Sigmoid colon (tissue), 7 donors: ENCODE measurements around the gene MARCHF5. TPM values are rescaled to one million over a fixed set of nuclear protein-coding genes. Genes with fewer than 3 reads are reported as not detected.
"Not testable (repeated sequence)": the region's sequence is repeated elsewhere in the genome, so short reads cannot be mapped to it uniquely, and the experiment has no call there.

Source experiments
- DNase-seq: peaks from one replicate; pipeline ENCODE4 v3.0.0-alpha.2; 2019
- H3K27ac ChIP-seq, 4 donors: fragments of 200-600 bp; sonication (generic); one replicate each; pipeline ENCODE4 v1.5.1; 2016 to 2019; ENCODE audit warnings: mild to moderate bottlenecking in 1 of 4
- H3K27me3 ChIP-seq, 3 donors: fragments of 200-600 bp; sonication (generic); one replicate each; pipeline ENCODE4 v1.5.1; 2019; ENCODE audit warnings: mild to moderate bottlenecking in 1 of 3
- H3K36me3 ChIP-seq, 4 donors: fragments of 200-600 bp; sonication (generic); one replicate each; pipeline ENCODE4 v1.5.1; 2016 to 2019
- H3K4me1 ChIP-seq, 4 donors: fragments of 200-600 bp; sonication (generic); one replicate each; pipeline ENCODE4 v1.5.1; 2017 to 2019
- H3K4me3 ChIP-seq, 4 donors: fragments of 200-600 bp; sonication (generic); one replicate each; pipeline ENCODE4 v1.5.1; 2017 to 2019; ENCODE audit warnings: mild to moderate bottlenecking in 2 of 4, moderate library complexity in 1 of 4
- H3K9me3 ChIP-seq, 4 donors: fragments of 200-600 bp in 3 of 4; sonication (generic) in 3 of 4; one replicate each; pipeline versions ENCODE4 v1.5.1 to v1.6.1; 2013 to 2019
- POLR2A ChIP-seq, 2 donors: fragments of 450-650 bp; IDR thresholded peaks; one replicate each; pipeline ENCODE4 v1.6.1; 2016; ENCODE audit warnings: antibody characterized with exemption in 2 of 2, mild to moderate bottlenecking in 2 of 2, moderate library complexity in 2 of 2
- POLR2AphosphoS5 ChIP-seq, 4 donors: sonication (generic); formaldehyde crosslinking; IDR thresholded peaks; one replicate each; pipeline ENCODE4 v1.6.1; 2017; ENCODE audit warnings: antibody characterized with exemption in 4 of 4
- WGBS, 2 donors: extraction: QIAGEN DNeasy Blood & Tissue Kit; methylation state at CpG; one replicate each; pipeline ENCODE4 v1.1.7; 2013; 5-methylcytosine and 5-hydroxymethylcytosine counted together
- intact Hi-C: fragments of 100-400 bp; cut with DNase I; formaldehyde crosslinking; loops from one replicate; pipeline ENCODE4 v1.15.1; 2023
- polyA plus RNA-seq, 3 donors: library from polyadenylated mRNA; stranded (reverse); fragments of 200-250 nt; gene quantifications; one replicate each; pipeline ENCODE4 v1.2.3, GENCODE V29; 2013
- small RNA-seq, 3 donors: library from RNA; depleted of rRNA; stranded (forward); fragments of <200 nt; gene quantifications; one replicate each; pipeline ENCODE3, GENCODE V24; 2016
- total RNA-seq, 4 donors: library from RNA; depleted of rRNA; stranded (reverse); fragments of >200 nt; gene quantifications; one replicate each; pipeline ENCODE4 v1.1.0, GENCODE V29; 2016
- donor health status: healthy with polysubstance abuse.
- donor health status: Bipolar disorder and iron deficiency.
- donor health status: healthy.

The MARCHF5 gene
- total and polyA plus RNA-seq, 7 donors = 9.5 to 30.5 (median 19.0) TPM

GRCh38 chr10:92395271-92395670, 104.3 kb downstream of the MARCHF5 start:
- H3K27ac ChIP-seq = no peak overlapping the region
- H3K36me3 ChIP-seq = no peaks in the 10 kb centered on the region
- intact Hi-C loops = no loop called here
- H3K9me3 ChIP-seq = peaks cover 0 to 4% (median 0%) of the 10 kb centered on the region in 4 donors
- H3K4me1 ChIP-seq = no peaks in the 10 kb centered on the region
- no peaks in the 10 kb centered on the region for H3K27me3 ChIP-seq
- WGBS, 2 donors = 56 to 96% methylated on average over 4 of the region's 4 CpGs
- no peak overlapping the region for H3K4me3 ChIP-seq
- TF ChIP-seq POLR2AphosphoS5 (IDR thresholded peaks at IDR 0.05) (no peak), POLR2A (IDR thresholded peaks at IDR 0.05) (no peak)
- DNase-seq = no peak

- H3K27ac ChIP-seq, DNase-seq, H3K36me3 ChIP-seq, intact Hi-C loops, H3K27me3 ChIP-seq, H3K4me1 ChIP-seq, H3K4me3 ChIP-seq, H3K9me3 ChIP-seq: not testable (repeated sequence)
- WGBS, 2 donors = 89% methylated on average over 5 of the region's 5 CpGs
Observed at GRCh38 chr10:92402234-92402633, 111.3 kb downstream of the MARCHF5 start.

Small RNAs within 50 kb of the gene (small RNA-seq; reads per million reads assigned to genes)
- 0 reads per million in 3 donors for gene RF00019
- 0 reads per million in 3 donors for gene RNY3P12

Other genes starting within 250 kb of the MARCHF5 start
- 1 to 10 TPM; 6.6 to 7.7 (median 7.3) TPM for gene CPEB3, start 89 bp upstream of the MARCHF5 start, total RNA-seq
- 1 to 10 TPM; 1.6 to 2.3 (median 1.8) TPM for gene CPEB3, start 89 bp upstream of the MARCHF5 start, polyA plus RNA-seq